ENCODE measurements around the gene CASP10. TPM values are rescaled to one million over a fixed set of nuclear protein-coding genes. Genes with fewer than 3 reads are reported as not detected.

Gene CASP10
- total RNA-seq, 1 experiment from 2014 or later: 1.2 TPM

DNA sequence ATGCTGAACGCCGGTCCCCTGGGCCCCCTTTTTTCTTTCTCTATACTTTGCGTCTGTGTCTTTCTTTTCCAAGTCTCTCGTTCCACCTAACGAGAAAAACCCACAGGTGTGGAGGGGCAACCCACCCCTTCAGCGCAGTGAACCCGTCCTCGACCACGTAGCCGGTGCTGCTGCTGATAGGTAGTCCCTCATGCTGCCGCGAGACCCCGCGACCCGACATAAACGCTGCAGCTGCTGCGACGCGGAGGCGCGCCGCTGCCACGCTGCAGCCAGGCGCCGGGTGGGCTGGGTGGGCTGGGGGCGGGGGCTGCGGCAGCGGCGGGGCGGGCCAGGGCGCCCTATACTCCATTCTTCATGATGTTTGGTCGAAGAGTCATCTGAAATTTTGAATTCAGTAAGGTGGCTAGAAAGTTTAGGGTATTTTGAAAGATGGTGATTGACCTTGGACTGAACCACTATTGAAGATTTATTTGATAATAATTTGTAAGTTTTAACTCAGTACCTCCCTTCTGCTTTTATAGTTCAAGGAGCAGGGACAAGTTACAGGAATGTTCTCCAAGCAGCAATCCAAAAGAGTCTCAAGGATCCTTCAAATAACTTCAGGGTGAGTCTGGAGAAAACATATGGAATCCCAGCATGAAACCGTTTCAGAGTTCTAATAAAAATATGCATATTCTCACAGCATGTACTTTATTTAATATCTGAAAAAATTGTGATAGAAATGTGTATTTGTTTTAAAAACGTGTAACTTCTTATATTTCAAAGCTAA lies 42.9 kb upstream of the CASP10 start:
- TF ChIP-seq, protein P1, sequence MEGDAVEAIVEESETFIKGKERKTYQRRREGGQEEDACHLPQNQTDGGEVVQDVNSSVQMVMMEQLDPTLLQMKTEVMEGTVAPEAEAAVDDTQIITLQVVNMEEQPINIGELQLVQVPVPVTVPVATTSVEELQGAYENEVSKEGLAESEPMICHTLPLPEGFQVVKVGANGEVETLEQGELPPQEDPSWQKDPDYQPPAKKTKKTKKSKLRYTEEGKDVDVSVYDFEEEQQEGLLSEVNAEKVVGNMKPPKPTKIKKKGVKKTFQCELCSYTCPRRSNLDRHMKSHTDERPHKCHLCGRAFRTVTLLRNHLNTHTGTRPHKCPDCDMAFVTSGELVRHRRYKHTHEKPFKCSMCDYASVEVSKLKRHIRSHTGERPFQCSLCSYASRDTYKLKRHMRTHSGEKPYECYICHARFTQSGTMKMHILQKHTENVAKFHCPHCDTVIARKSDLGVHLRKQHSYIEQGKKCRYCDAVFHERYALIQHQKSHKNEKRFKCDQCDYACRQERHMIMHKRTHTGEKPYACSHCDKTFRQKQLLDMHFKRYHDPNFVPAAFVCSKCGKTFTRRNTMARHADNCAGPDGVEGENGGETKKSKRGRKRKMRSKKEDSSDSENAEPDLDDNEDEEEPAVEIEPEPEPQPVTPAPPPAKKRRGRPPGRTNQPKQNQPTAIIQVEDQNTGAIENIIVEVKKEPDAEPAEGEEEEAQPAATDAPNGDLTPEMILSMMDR (conservative IDR thresholded peaks at IDR 0.05; ENCODE audit: low read depth, low read length): no peak
- TF ChIP-seq EZH2 (IDR thresholded peaks at IDR 0.05; ENCODE audit: borderline replicate concordance, low read depth, low read length, poor library complexity, severe bottlenecking): no peak
- BruUV-seq (replicated peaks): no TSS peak
- H3K36me3 ChIP-seq (ENCODE audit: insufficient read depth, low read length, poor library complexity, severe bottlenecking): peaks cover 39% of the 10 kb centered on the region
- no peaks in the 10 kb centered on the region for H3K4me1 ChIP-seq (ENCODE audit: insufficient read depth, low read length, poor library complexity, severe bottlenecking)
- POLR2A ChIA-PET (ENCODE audit: low non-redundant PET): no interaction called here
- no peaks in the 10 kb centered on the region for H3K9me3 ChIP-seq (ENCODE audit: low read depth, low read length, poor library complexity, severe bottlenecking)
- intact Hi-C loops (cut with micrococcal nuclease; ENCODE audit: unreplicated experiment): no loop called here
- H3K4me3 ChIP-seq (ENCODE audit: low read depth, low read length, poor library complexity, severe bottlenecking): no peak overlapping the region
- no peak overlapping the region for H3K27ac ChIP-seq (ENCODE audit: low read depth, low read length, poor library complexity, severe bottlenecking)
- no peak for DNase-seq (ENCODE audit: low spot score)
- CTCF ChIA-PET: no interaction called here
- no peaks in the 10 kb centered on the region for H3K27me3 ChIP-seq (replicated peaks; ENCODE audit: insufficient read depth, low read depth, low read length, poor library complexity)

DNA sequence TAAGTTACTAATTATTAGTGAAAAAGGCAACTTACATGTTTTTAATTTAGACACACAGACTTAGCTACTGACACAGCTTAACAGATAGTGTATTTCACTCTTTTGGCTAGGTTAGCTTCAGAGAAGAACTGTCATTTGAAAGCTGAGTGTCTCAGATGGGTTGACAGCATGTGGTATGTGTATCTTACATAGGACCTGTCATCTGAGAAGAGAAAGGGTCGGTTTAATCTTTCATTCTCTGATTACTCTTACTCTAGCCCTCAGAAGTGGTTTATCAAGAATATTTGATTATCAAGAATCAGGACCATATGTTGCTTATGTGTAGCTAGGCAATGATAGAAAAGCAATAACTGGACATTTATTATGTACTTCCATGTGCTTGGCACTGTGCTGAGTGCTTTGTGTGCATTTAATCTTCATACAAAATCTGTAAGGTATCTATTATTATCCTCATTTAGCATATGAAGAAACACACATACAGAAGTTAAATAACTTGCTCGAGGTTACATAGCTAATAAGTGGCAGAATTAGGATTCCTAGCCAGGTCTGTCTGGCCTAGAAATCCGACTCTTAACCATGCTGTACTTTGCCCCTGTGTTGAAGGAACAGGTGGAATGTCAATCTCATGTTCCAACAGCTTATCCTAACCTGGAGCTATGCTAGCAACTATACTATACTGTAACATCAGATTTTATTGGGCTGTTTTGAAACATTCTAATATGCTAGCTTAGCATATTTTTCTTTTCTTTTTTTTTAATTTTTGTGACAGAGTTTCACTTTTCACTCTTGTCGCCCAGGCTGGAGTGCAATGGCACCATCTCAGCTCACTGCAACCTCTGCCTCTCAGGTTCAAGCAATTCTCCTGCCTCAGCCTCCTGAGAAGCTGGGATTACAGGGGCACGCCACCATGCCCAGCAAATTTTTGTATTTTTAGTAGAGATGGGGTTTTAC lies 38.6 kb upstream of the CASP10 start:
- ChIA-PET POLR2A (ENCODE audit: low non-redundant PET) (interaction anchor here (0.6 kb wide), 1 partner anchor 44 kb away, joined by 6 read pairs; no protein-coding TSS in a partner anchor), CTCF (no interaction called here)
- intact Hi-C loops (cut with micrococcal nuclease; ENCODE audit: unreplicated experiment): no loop called here
- BruUV-seq (replicated peaks): no TSS peak
- peaks cover 13% of the 10 kb centered on the region for H3K36me3 ChIP-seq (ENCODE audit: insufficient read depth, low read length, poor library complexity, severe bottlenecking)
- H3K4me1 ChIP-seq (ENCODE audit: insufficient read depth, low read length, poor library complexity, severe bottlenecking): peaks cover 4% of the 10 kb centered on the region
- no peaks in the 10 kb centered on the region for H3K9me3 ChIP-seq (ENCODE audit: low read depth, low read length, poor library complexity, severe bottlenecking)
- H3K27me3 ChIP-seq (replicated peaks; ENCODE audit: insufficient read depth, low read depth, low read length, poor library complexity): no peaks in the 10 kb centered on the region
- DNase-seq (ENCODE audit: low spot score): no peak
- TF ChIP-seq, protein P1 (conservative IDR thresholded peaks at IDR 0.05; ENCODE audit: low read depth, low read length): no peak
- TF ChIP-seq EZH2 (IDR thresholded peaks at IDR 0.05; ENCODE audit: borderline replicate concordance, low read depth, low read length, poor library complexity, severe bottlenecking): no peak
- H3K27ac ChIP-seq (ENCODE audit: low read depth, low read length, poor library complexity, severe bottlenecking): no peak overlapping the region
- H3K4me3 ChIP-seq (ENCODE audit: low read depth, low read length, poor library complexity, severe bottlenecking): no peak overlapping the region

DNA sequence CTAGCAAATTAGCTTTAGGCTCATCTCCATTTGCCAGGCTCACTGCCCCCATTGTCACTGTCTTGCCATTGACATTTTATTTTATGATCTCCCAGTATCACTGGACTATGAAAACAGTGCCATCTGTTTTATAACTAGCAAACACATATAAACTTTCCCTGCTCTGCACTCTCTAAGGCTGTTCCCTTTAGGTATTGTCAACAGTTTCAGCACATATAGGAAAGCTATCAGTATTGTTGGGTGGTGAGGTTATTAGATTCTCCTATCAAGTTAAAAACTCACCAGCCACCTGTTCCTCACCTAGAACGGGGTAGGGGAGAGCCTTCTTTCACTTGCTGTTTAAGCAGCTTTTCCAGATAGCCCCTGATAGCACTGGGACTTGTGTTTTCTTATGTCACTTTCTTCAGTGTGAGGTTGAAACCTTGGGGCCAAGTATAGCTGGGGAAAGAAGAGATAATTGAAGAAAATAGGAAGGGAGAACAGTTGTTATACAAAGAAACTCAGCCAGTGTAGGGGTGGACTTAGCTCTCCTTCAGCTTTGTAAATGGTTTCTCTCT lies 34.4 kb upstream of the CASP10 start:
- no peak for DNase-seq (ENCODE audit: low spot score)
- H3K27me3 ChIP-seq (replicated peaks; ENCODE audit: insufficient read depth, low read depth, low read length, poor library complexity): no peaks in the 10 kb centered on the region
- H3K27ac ChIP-seq (ENCODE audit: low read depth, low read length, poor library complexity, severe bottlenecking): no peak overlapping the region
- ChIA-PET CTCF (interaction anchor here (0.9 to 1.2 kb wide), 2 partner anchors 10 to 11 kb away, joined by 3 read pairs; no protein-coding TSS in a partner anchor), POLR2A (ENCODE audit: low non-redundant PET) (no interaction called here)
- no peaks in the 10 kb centered on the region for H3K9me3 ChIP-seq (ENCODE audit: low read depth, low read length, poor library complexity, severe bottlenecking)
- TF ChIP-seq EZH2 (IDR thresholded peaks at IDR 0.05; ENCODE audit: borderline replicate concordance, low read depth, low read length, poor library complexity, severe bottlenecking): no peak
- TF ChIP-seq, protein P1 (conservative IDR thresholded peaks at IDR 0.05; ENCODE audit: low read depth, low read length): no peak
- H3K36me3 ChIP-seq (ENCODE audit: insufficient read depth, low read length, poor library complexity, severe bottlenecking): peaks cover 4% of the 10 kb centered on the region
- H3K4me3 ChIP-seq (ENCODE audit: low read depth, low read length, poor library complexity, severe bottlenecking): no peak overlapping the region
- H3K4me1 ChIP-seq (ENCODE audit: insufficient read depth, low read length, poor library complexity, severe bottlenecking): peaks cover 35% of the 10 kb centered on the region
- intact Hi-C loops (cut with micrococcal nuclease; ENCODE audit: unreplicated experiment): no loop called here
- no TSS peak for BruUV-seq (replicated peaks)

All from A673 (cell line).